Measurements from ENCODE around the gene MXI1.

GRCh38 chr10:110174201-110174600, 33.2 kb upstream of the MXI1 start:
- no peak for TF ChIP-seq MYBL2 (CRISPR knock-in tag; IDR thresholded peaks at IDR 0.05)
- TF ChIP-seq NFE2L1 (CRISPR knock-in tag; IDR thresholded peaks at IDR 0.05): no peak
- no peak for TF ChIP-seq ATF6 (CRISPR knock-in tag; IDR thresholded peaks at IDR 0.05)
- TF ChIP-seq CTCF (IDR thresholded peaks at IDR 0.05): no peak
- TF ChIP-seq ZBTB43 (CRISPR knock-in tag; IDR thresholded peaks at IDR 0.05): no peak

Data from WTC11 (cell line).